CD4-positive, alpha-beta T cell treated with Interleukin-6 for 4 hours (primary cell): Measurements from ENCODE around the gene DEAF1.

Experiments
- DNase-seq: peaks from one replicate; pipeline ENCODE4 v3.0.0-alpha.2; 2020; ENCODE audit warnings: mixed read lengths

DEAF1 gene

GRCh38 chr11:721247-721740 is 26.3 kb upstream of the DEAF1 start:
- no peak for DNase-seq

GRCh38 chr11:720642-721246 is 25.7 kb upstream of the DEAF1 start:
- DNase-seq, result peak; percentile 28

GRCh38 chr11:720017-720641 is 25.1 kb upstream of the DEAF1 start:
- no peak for DNase-seq

- DNase-seq, result no peak
Observed at GRCh38 chr11:719214-720016, 24.4 kb upstream of the DEAF1 start.

- no peak for DNase-seq
Observed at GRCh38 chr11:714436-714835, 19.4 kb upstream of the DEAF1 start.

GRCh38 chr11:709109-709997 is 14.3 kb upstream of the DEAF1 start:
- DNase-seq, result no peak

GRCh38 chr11:708511-708910 is 13.5 kb upstream of the DEAF1 start:
- no peak for DNase-seq

- DNase-seq, result no peak
Observed at GRCh38 chr11:707817-708420, 12.9 kb upstream of the DEAF1 start.

GRCh38 chr11:706957-707816 is 12.2 kb upstream of the DEAF1 start:
- no peak for DNase-seq

- no peak for DNase-seq
Observed at GRCh38 chr11:706439-706956, 11.5 kb upstream of the DEAF1 start.

- DNase-seq, result peak; percentile 37
Observed at GRCh38 chr11:705646-706438, 10.8 kb upstream of the DEAF1 start, which contains the start of gene EPS8L2. Gene EPS8L2 (plus strand): TSS chr11:706231. CDS start chr11:709408, 3,177 bp downstream.

GRCh38 chr11:704781-705645 is 10.0 kb upstream of the DEAF1 start:
- no peak for DNase-seq

- no peak for DNase-seq
Observed at GRCh38 chr11:704228-704674, 9.2 kb upstream of the DEAF1 start.

- DNase-seq, result no peak
Observed at GRCh38 chr11:703506-703905, 8.5 kb upstream of the DEAF1 start.

- no peak for DNase-seq
Observed at GRCh38 chr11:702462-703461, 7.7 kb upstream of the DEAF1 start.

- DNase-seq, result no peak
Observed at GRCh38 chr11:701741-702461, 6.9 kb upstream of the DEAF1 start.

GRCh38 chr11:699753-700152 is 4.7 kb upstream of the DEAF1 start:
- DNase-seq, result no peak
